Upper lobe of right lung (tissue), 1 donor: ENCODE results near the gene UNC5C. TPM values are rescaled to one million over a fixed set of nuclear protein-coding genes. Genes with fewer than 3 reads are reported as not detected.
A peak's percentile ranks its signal among the peaks of the same experiment; 100 is the strongest.

Source experiments
- ATAC-seq: fragments of 200-7000 bp; cut with Tn5 transposase; one replicate; pipeline ENCODE4 v1.9.1; 2020; ENCODE audit warnings: mild to moderate bottlenecking, moderate library complexity
- DNase-seq: peaks from one replicate; pipeline ENCODE4 v3.0.0-alpha.2; 2020
- H3K27ac ChIP-seq: fragments of 200-600 bp; one replicate; pipeline ENCODE4 v1.8.0; 2022
- H3K27me3 ChIP-seq: fragments of 200-600 bp; one replicate; pipeline ENCODE4 v1.8.0; 2022; ENCODE audit warnings: mild to moderate bottlenecking
- H3K36me3 ChIP-seq: fragments of 200-600 bp; one replicate; pipeline ENCODE4 v1.8.0; 2022
- H3K4me1 ChIP-seq: fragments of 200-600 bp; one replicate; pipeline ENCODE4 v1.8.0; 2022
- H3K4me3 ChIP-seq: fragments of 200-600 bp; one replicate; pipeline ENCODE4 v1.8.0; 2022; ENCODE audit warnings: mild to moderate bottlenecking
- H3K9me3 ChIP-seq: fragments of 200-600 bp; one replicate; pipeline ENCODE4 v1.8.0; 2022
- intact Hi-C: fragments of 100-400 bp; cut with DNase I; formaldehyde crosslinking; loops from one replicate; pipeline ENCODE4 v1.11.0; 2022
- total RNA-seq: library from RNA; stranded (reverse); fragmentation: NEBNext Ultra II Directional; extraction: Animal tissue kit (Norgen Biotek cat#: 25700); gene quantifications from one replicate; pipeline ENCODE4 v1.2.1, GENCODE V29; 2021
- TF ChIP-seq, protein P1 (sequence below): fragments of 200-600 bp; IDR thresholded peaks from one replicate; pipeline ENCODE4 v1.8.0; 2022; ENCODE audit warnings: antibody characterized with exemption
- donor health status: DM: no; HTN: yes; CAD: no; lungs with severe emphysema.

The UNC5C gene
- total RNA-seq, 1 donor from 2014 or later, result 6.7 TPM

DNA sequence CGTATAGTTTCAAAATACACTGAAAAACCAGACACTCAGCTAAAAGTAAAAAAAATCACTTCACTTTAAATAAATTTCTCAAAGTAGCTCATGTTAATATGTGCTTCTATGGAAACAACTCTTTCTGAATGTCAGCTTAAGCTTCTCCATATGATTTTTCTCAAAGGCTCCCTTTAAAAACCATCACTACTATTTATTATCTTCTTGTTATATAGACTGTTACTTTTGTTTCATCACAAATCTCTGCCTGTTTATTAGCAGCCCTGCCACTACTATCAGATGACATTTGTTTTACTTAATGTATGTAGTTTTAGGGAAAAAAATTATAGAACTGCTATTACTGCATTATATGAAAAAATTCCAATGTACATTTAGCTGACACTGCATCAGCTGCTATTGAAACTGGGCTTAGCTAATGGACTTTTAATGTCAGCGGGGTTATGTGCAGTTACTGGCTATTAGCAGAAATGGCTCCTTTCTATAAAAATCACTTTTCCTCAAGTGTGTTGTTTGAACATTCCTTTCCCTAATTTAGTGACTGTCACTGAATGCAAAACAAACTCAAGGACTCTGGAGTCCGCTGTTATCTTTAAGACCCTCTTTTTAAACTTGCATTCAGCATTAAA, 10.8 kb downstream of the UNC5C start:
- intact Hi-C loops, result no loop called here
- peak overlapping the region; percentile 5 for H3K4me3 ChIP-seq
- no peaks in the 10 kb centered on the region for H3K9me3 ChIP-seq
- TF ChIP-seq, protein P1, sequence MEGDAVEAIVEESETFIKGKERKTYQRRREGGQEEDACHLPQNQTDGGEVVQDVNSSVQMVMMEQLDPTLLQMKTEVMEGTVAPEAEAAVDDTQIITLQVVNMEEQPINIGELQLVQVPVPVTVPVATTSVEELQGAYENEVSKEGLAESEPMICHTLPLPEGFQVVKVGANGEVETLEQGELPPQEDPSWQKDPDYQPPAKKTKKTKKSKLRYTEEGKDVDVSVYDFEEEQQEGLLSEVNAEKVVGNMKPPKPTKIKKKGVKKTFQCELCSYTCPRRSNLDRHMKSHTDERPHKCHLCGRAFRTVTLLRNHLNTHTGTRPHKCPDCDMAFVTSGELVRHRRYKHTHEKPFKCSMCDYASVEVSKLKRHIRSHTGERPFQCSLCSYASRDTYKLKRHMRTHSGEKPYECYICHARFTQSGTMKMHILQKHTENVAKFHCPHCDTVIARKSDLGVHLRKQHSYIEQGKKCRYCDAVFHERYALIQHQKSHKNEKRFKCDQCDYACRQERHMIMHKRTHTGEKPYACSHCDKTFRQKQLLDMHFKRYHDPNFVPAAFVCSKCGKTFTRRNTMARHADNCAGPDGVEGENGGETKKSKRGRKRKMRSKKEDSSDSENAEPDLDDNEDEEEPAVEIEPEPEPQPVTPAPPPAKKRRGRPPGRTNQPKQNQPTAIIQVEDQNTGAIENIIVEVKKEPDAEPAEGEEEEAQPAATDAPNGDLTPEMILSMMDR, result no peak
- H3K27me3 ChIP-seq, result no peaks in the 10 kb centered on the region
- H3K27ac ChIP-seq, result peak overlapping the region; percentile 55
- ATAC-seq, result no peak
- H3K36me3 ChIP-seq, result no peaks in the 10 kb centered on the region
- H3K4me1 ChIP-seq, result no peaks in the 10 kb centered on the region
- DNase-seq, result no peak

DNA sequence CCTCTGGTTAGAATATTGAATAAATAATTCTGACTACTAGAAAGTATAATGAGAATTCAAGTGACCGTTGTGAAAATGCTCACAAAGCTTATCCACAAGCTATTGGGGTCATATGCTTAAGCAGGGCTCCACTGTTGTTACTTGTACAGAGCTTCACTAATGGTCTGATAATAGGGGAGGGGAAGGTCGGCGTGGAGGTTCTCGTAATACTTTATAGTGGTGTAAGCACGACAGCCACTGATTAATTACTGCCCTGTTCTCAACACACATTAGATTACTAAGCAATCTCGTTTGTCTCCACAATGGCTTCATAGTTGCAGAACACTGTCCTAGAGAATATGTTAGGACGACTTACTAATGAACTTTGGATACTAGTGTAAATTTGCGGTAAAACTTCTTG, 11.6 kb downstream of the UNC5C start:
- no peaks in the 10 kb centered on the region for H3K4me1 ChIP-seq
- DNase-seq, result no peak
- ATAC-seq, result no peak

DNA sequence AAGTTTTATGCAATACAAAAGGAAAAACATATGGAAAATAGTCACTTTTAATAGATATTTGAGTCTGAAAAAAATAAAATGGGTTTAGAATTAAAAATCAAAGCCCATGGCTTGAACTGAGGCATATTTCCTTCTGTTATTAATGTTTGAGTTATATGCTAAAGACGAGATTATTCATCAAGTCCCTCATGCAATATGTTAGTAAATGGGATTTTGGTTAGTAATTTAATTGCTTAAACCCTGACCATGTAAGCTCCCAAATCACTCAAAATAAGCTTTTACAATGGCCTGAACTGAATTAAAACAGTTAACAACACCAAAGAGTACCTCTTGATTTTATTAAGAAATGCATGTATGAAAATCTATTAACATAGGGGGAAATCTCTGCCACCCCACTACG, 12.1 kb downstream of the UNC5C start:
- Histone ChIP-seq H3K27ac (peak overlapping the region; percentile 55), H3K4me3 (peak overlapping the region; percentile 5)
- TF ChIP-seq, protein P1, result no peak

More for the DNA sequence above, 11.6 kb downstream of the UNC5C start:
- TF ChIP-seq, protein P1, result no peak
- Histone ChIP-seq H3K27ac (peak overlapping the region; percentile 55), H3K27me3 (no peaks in the 10 kb centered on the region), H3K4me3 (peak overlapping the region; percentile 5), H3K36me3 (no peaks in the 10 kb centered on the region), H3K9me3 (no peaks in the 10 kb centered on the region)
- intact Hi-C loops, result no loop called here

DNA sequence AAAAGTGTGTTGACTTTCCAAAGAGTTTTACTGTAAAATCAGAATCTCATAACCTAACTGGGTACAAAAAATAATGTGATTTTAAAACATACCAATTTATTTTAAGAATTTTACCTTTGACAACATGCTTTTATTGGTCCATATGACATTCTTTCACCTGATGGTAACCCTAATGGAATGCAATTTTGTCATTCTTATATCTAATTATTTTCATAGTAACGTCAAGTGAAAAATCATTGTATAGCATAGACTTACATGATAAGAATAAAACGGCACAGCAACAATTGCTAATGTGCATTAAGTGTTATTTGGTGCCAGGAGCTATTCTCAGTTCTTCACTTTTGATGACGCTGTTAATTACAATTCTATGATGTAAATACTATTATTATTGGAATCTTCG, 13.6 kb downstream of the UNC5C start:
- no peaks in the 10 kb centered on the region for H3K36me3 ChIP-seq
- no peak for ATAC-seq
- H3K27ac ChIP-seq, result no peak overlapping the region
- H3K27me3 ChIP-seq, result no peaks in the 10 kb centered on the region
- H3K4me1 ChIP-seq, result no peaks in the 10 kb centered on the region
- TF ChIP-seq, protein P1, result no peak
- DNase-seq, result no peak
- H3K9me3 ChIP-seq, result no peaks in the 10 kb centered on the region
- intact Hi-C loops, result no loop called here
- no peak overlapping the region for H3K4me3 ChIP-seq

More for the DNA sequence above, 12.1 kb downstream of the UNC5C start:
- H3K27me3 ChIP-seq, result no peaks in the 10 kb centered on the region
- intact Hi-C loops, result no loop called here
- ATAC-seq, result no peak
- no peak for DNase-seq
- H3K36me3 ChIP-seq, result no peaks in the 10 kb centered on the region
- H3K4me1 ChIP-seq, result no peaks in the 10 kb centered on the region
- H3K9me3 ChIP-seq, result no peaks in the 10 kb centered on the region

DNA sequence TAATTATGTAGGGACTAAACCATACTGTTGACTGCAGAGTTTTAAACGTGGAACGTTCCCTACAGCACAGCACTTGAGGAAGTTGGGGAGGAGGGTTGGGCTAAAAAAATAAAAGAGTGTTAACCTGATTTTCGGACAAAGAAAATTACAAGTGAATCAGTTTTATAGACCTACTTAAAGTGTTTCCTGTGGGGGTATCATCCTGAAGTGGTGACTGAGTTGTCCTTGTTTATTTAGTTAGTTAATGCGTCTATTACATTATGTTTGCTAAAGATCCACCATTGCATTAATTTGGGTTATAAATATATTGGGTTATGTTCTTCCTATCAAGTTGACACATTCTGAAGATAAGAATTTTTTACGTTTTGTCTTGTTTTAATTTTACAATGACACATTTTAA, 14.7 kb downstream of the UNC5C start:
- TF ChIP-seq, protein P1, result no peak
- Histone ChIP-seq H3K27me3 (no peaks in the 10 kb centered on the region), H3K27ac (no peak overlapping the region), H3K9me3 (no peaks in the 10 kb centered on the region), H3K4me3 (no peak overlapping the region), H3K4me1 (no peaks in the 10 kb centered on the region), H3K36me3 (no peaks in the 10 kb centered on the region)
- intact Hi-C loops, result no loop called here
- no peak for DNase-seq
- no peak for ATAC-seq

DNA sequence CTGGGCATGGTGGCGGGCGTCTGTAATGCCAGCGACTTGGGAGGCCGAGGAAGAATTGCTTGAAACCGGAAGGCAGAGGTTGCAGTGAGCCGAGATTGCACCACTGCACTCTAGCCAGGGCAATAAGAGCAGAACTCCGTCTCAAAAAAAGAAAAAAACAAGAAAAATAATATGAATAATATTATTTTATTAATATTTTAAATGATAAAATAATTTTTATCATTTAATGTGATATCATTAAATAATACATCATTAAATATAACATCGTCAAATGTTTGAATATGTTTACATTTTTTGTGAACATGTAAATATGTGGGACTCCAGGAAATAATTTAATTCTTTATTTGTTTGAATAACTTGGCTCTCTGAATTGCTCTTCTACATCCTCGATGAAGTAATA, 15.5 kb downstream of the UNC5C start:
- Histone ChIP-seq H3K4me3 (no peak overlapping the region), H3K27ac (no peak overlapping the region), H3K4me1 (no peaks in the 10 kb centered on the region), H3K36me3 (no peaks in the 10 kb centered on the region), H3K9me3 (no peaks in the 10 kb centered on the region), H3K27me3 (no peaks in the 10 kb centered on the region)
- ATAC-seq (no peak), DNase-seq (no peak)
- TF ChIP-seq, protein P1, result no peak
- intact Hi-C loops, result no loop called here
